Hepatocyte (in vitro differentiated cells): ENCODE data around the gene NGLY1. TPM values are rescaled to one million over a fixed set of nuclear protein-coding genes. Genes with fewer than 3 reads are reported as not detected.

ENCODE experiments used
- DNase-seq: peaks from one replicate; pipeline ENCODE4 v3.0.0-alpha.2; 2016; ENCODE audit warnings: low spot score
- H2AFZ ChIP-seq: fragments of 200-600 bp; sonication (generic); 2 replicates; pipeline ENCODE4 v1.6.0; 2016; ENCODE audit warnings: antibody characterized with exemption, mild to moderate bottlenecking
- H3K27ac ChIP-seq: fragments of 200-600 bp; sonication (generic); 2 replicates; pipeline ENCODE4 v1.5.1; 2016; ENCODE audit warnings: mild to moderate bottlenecking
- H3K27me3 ChIP-seq: fragments of 200-600 bp; sonication (generic); 2 replicates; pipeline ENCODE4 v1.6.1; 2016
- H3K36me3 ChIP-seq: fragments of 200-600 bp; sonication (generic); replicated peaks from 2 replicates; pipeline ENCODE4 v1.5.1; 2016; ENCODE audit warnings: low read depth; ENCODE audit not compliant: insufficient read depth
- H3K4me1 ChIP-seq: fragments of 200-600 bp; sonication (generic); 2 replicates; pipeline ENCODE4 v1.5.1; 2016; ENCODE audit warnings: mild to moderate bottlenecking, moderate library complexity; ENCODE audit not compliant: insufficient read depth
- H3K4me2 ChIP-seq: fragments of 200-600 bp; sonication (generic); 2 replicates; pipeline ENCODE4 v1.6.0; 2016
- H3K4me3 ChIP-seq: fragments of 200-600 bp; sonication (generic); 2 replicates; pipeline ENCODE4 v1.5.1; 2016; ENCODE audit warnings: mild to moderate bottlenecking
- H3K79me2 ChIP-seq: fragments of 200-600 bp; sonication (generic); 2 replicates; pipeline ENCODE4 v1.6.0; 2017; ENCODE audit warnings: mild to moderate bottlenecking
- H3K9me2 ChIP-seq: fragments of 200-600 bp; sonication (generic); replicated peaks from 2 replicates; pipeline ENCODE4 v1.6.0; 2017; ENCODE audit warnings: mild to moderate bottlenecking; ENCODE audit not compliant: insufficient read depth
- H3K9me3 ChIP-seq: fragments of 200-600 bp; sonication (generic); 2 replicates; pipeline ENCODE4 v1.5.1; 2016; ENCODE audit warnings: low read depth, mild to moderate bottlenecking
- H4K20me1 ChIP-seq: fragments of 200-600 bp; sonication (generic); 2 replicates; pipeline ENCODE4 v1.6.0; 2016; ENCODE audit warnings: mild to moderate bottlenecking; ENCODE audit not compliant: insufficient read depth, poor library complexity, severe bottlenecking
- CTCF ChIP-seq: fragments of 200-600 bp; sonication (generic); IDR thresholded peaks from 2 replicates; pipeline ENCODE4 v1.5.1; 2016; ENCODE audit warnings: antibody characterized with exemption, mild to moderate bottlenecking; ENCODE audit not compliant: poor library complexity
- EZH2 ChIP-seq: fragments of 200-600 bp; sonication (generic); IDR thresholded peaks from 2 replicates; pipeline ENCODE4 v1.6.1; 2016; ENCODE audit warnings: antibody characterized with exemption, mild to moderate bottlenecking, borderline replicate concordance
- EZH2phosphoT487 ChIP-seq: fragments of 200-600 bp; sonication (generic); IDR thresholded peaks from one replicate; pipeline ENCODE4 v1.6.1; 2018; ENCODE audit warnings: antibody characterized with exemption, mild to moderate bottlenecking, low read depth, moderate library complexity; ENCODE audit not compliant: unreplicated experiment, severe bottlenecking
- WGBS: methylation state at CpG from one replicate; pipeline ENCODE4 v1.1.6; 2016; ENCODE audit warnings: low lambda C conversion rate; ENCODE audit errors: missing lambda C conversion rate; 5-methylcytosine and 5-hydroxymethylcytosine counted together
- polyA plus RNA-seq: library from polyadenylated mRNA; unstranded; fragments of >200 nt; fragmentation: Nextera tagmentation; extraction: Ambion mirVana; gene quantifications from 2 replicates; pipeline ENCODE4 v1.2.1, GENCODE V29; 2016
- total RNA-seq: library from RNA; depleted of rRNA; stranded (reverse); fragments of >200 nt; gene quantifications from 2 replicates; pipeline ENCODE4 v1.2.3, GENCODE V29; 2014

Gene NGLY1
- total RNA-seq, result 34.7 TPM in 2 replicates
- polyA plus RNA-seq, result 32.7 and 34.7 TPM in 2 replicates

GRCh38 chr3:25782938-25783660, at the start of gene NGLY1:
TSS of gene NGLY1 (minus strand) at chr3:25783443. CDS start at chr3:25783390, 53 bp downstream.
- no peaks in the 10 kb centered on the region for H3K27me3 ChIP-seq

GRCh38 chr3:25831578-25831977, 48.3 kb upstream of the NGLY1 start:
- Histone ChIP-seq H3K4me3 (no peak overlapping the region), H2AFZ (no peak overlapping the region), H3K4me1 (no peaks in the 10 kb centered on the region), H3K36me3 (no peaks in the 10 kb centered on the region), H4K20me1 (no peaks in the 10 kb centered on the region), H3K27ac (peak overlapping the region; percentile 44), H3K9me3 (no peaks in the 10 kb centered on the region), H3K9me2 (no peaks in the 10 kb centered on the region), H3K79me2 (no peaks in the 10 kb centered on the region), H3K27me3 (no peaks in the 10 kb centered on the region), H3K4me2 (peak overlapping the region; percentile 14)
- TF ChIP-seq CTCF (peak; percentile 46), EZH2 (no peak), EZH2phosphoT487 (no peak)
- DNase-seq, result peak; percentile 22
- WGBS, result 30% methylated on average over 3 of the region's 3 CpGs

More at GRCh38 chr3:25782938-25783660, at the start of gene NGLY1:
- Histone ChIP-seq H3K4me1 (peaks cover 23% of the 10 kb centered on the region), H3K9me2 (no peaks in the 10 kb centered on the region), H3K9me3 (no peaks in the 10 kb centered on the region), H3K4me3 (peak within 1 kb of the TSS; percentile 100), H4K20me1 (peaks cover 6% of the 10 kb centered on the region), H3K36me3 (no peaks in the 10 kb centered on the region), H3K27ac (peak within 1 kb of the TSS; percentile 89), H3K4me2 (peak within 1 kb of the TSS; percentile 86), H2AFZ (peak within 1 kb of the TSS; percentile 100), H3K79me2 (peaks cover 36% of the 10 kb centered on the region)
- 1% methylated on average over 44 of the region's 72 CpGs for WGBS
- DNase-seq, result peak; percentile 93
- no peak for TF ChIP-seq CTCF
- no peak for TF ChIP-seq EZH2phosphoT487
- TF ChIP-seq EZH2, result no peak

GRCh38 chr3:25830373-25831280, 47.4 kb upstream of the NGLY1 start:
- Histone ChIP-seq H3K4me1 (no peaks in the 10 kb centered on the region), H2AFZ (no peak overlapping the region), H3K4me2 (peak overlapping the region; percentile 14), H3K79me2 (no peaks in the 10 kb centered on the region), H3K27me3 (no peaks in the 10 kb centered on the region), H3K9me2 (no peaks in the 10 kb centered on the region), H3K27ac (peak overlapping the region; percentile 59), H3K9me3 (no peaks in the 10 kb centered on the region), H3K4me3 (no peak overlapping the region), H3K36me3 (no peaks in the 10 kb centered on the region), H4K20me1 (no peaks in the 10 kb centered on the region)
- TF ChIP-seq CTCF (no peak), EZH2phosphoT487 (no peak), EZH2 (no peak)
- 70% methylated on average over 6 of the region's 6 CpGs for WGBS
- peak; percentile 18 for DNase-seq
